ENCODE measurements around the gene ITPK1. TPM values are rescaled to one million over a fixed set of nuclear protein-coding genes. Genes with fewer than 3 reads are reported as not detected.

ITPK1 gene
- total and polyA plus RNA-seq, 2 experiments from 2014 or later: 35.9 to 101 TPM

DNA sequence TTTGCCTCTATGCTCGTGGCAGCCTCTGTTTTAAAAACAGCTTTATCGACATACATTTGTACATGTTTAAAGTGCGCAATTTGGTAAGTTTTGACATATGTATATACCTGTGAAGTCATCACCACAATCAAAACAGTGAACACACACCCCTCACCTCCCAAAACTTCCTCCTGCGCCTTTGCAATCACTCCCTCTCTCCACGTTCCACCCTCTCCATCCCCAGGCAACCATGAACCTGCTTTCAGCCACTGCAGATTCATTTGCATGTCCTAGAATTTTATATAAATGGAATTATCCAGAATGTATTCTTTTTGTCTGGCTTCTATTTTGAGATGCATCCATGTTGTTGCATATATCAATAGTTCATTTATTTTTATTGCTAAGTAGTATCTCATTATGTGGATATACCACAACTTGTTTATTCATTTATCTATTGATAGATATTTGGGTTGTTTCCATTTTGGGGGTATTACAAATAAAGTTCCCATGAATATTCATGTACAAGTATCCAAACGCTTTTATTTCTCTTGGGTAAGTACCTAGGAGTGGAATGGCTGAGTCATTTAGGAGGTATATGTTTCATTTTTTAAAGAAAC lies 208.3 kb downstream of the ITPK1 start (continued):
- TF ChIP-seq, protein P1, sequence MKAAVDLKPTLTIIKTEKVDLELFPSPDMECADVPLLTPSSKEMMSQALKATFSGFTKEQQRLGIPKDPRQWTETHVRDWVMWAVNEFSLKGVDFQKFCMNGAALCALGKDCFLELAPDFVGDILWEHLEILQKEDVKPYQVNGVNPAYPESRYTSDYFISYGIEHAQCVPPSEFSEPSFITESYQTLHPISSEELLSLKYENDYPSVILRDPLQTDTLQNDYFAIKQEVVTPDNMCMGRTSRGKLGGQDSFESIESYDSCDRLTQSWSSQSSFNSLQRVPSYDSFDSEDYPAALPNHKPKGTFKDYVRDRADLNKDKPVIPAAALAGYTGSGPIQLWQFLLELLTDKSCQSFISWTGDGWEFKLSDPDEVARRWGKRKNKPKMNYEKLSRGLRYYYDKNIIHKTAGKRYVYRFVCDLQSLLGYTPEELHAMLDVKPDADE (IDR thresholded peaks at IDR 0.05): no peak
- TF ChIP-seq, protein P2, sequence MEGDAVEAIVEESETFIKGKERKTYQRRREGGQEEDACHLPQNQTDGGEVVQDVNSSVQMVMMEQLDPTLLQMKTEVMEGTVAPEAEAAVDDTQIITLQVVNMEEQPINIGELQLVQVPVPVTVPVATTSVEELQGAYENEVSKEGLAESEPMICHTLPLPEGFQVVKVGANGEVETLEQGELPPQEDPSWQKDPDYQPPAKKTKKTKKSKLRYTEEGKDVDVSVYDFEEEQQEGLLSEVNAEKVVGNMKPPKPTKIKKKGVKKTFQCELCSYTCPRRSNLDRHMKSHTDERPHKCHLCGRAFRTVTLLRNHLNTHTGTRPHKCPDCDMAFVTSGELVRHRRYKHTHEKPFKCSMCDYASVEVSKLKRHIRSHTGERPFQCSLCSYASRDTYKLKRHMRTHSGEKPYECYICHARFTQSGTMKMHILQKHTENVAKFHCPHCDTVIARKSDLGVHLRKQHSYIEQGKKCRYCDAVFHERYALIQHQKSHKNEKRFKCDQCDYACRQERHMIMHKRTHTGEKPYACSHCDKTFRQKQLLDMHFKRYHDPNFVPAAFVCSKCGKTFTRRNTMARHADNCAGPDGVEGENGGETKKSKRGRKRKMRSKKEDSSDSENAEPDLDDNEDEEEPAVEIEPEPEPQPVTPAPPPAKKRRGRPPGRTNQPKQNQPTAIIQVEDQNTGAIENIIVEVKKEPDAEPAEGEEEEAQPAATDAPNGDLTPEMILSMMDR (conservative IDR thresholded peaks at IDR 0.05; ENCODE audit: low read depth in 2 of 2): no peak
- TF ChIP-seq CREB1 (CRISPR knock-in tag; IDR thresholded peaks at IDR 0.05; ENCODE audit: low read depth) (no peak), EZH2phosphoT487 (IDR thresholded peaks at IDR 0.05; ENCODE audit: unreplicated experiment) (no peak), NANOG (IDR thresholded peaks at IDR 0.05; ENCODE audit: borderline replicate concordance) (no peak), ZNF114 (CRISPR knock-in tag; IDR thresholded peaks at IDR 0.05) (no peak)

DNA sequence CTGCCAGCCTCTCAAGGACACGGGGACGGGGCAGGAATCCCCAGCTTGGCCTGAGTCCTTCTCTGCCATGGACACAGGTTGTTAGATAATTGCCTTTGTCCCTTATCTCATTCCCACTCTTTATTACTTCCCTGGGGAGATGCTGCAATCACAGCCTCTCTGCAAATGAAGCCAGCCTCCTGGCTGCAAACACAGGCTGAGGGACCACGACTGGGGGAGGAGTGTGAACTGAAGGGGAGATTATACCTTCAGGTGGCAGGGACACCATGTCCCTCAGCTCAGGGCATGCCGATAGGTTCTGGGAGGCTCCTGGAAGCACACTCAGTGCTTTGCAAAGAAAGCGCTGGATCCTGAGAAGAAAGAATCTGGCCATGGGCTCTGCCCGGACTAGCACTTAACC lies 208.9 kb downstream of the ITPK1 start:
- Histone ChIP-seq H3K4me3 (no peak overlapping the region), H3K27me3 (ENCODE audit: insufficient read depth) (peaks cover 3% of the 10 kb centered on the region; the same call in 1 of the 2 replicates), H2AFZ (no peak overlapping the region), H3K9me2 (ENCODE audit: insufficient read depth) (no peaks in the 10 kb centered on the region), H4K20me1 (replicated peaks; ENCODE audit: insufficient read depth) (no peaks in the 10 kb centered on the region), H3K27ac (ENCODE audit: low read depth) (no peak overlapping the region), H3K4me1 (ENCODE audit: insufficient read depth) (no peaks in the 10 kb centered on the region; the same call in 1 of the 2 replicates), H3K4me2 (no peak overlapping the region), H3F3A (replicated peaks; ENCODE audit: low read depth) (no peaks in the 10 kb centered on the region), H3K36me3 (ENCODE audit: insufficient read depth) (no peaks in the 10 kb centered on the region), H3K79me2 (replicated peaks; ENCODE audit: insufficient read depth) (no peaks in the 10 kb centered on the region)
- Mint-ChIP-seq H3K4me1 (peaks cover 7% of the 10 kb centered on the region), H3K27me3 (ENCODE audit: insufficient read depth, low read depth, poor library complexity) (peaks cover 9% of the 10 kb centered on the region), H3K9me3 (peaks cover 7% of the 10 kb centered on the region; the same call in 2 of the 3 replicates), H3K27ac (no peak overlapping the region), H3K4me3 (no peak overlapping the region), H3K36me3 (ENCODE audit: low read depth) (no peaks in the 10 kb centered on the region; the same call in 2 of the 3 replicates)
- DNase-seq (ENCODE audit: low spot score) (no peak), ATAC-seq (no peak)
- no peak for TF ChIP-seq NANOG (IDR thresholded peaks at IDR 0.05; ENCODE audit: borderline replicate concordance)
- TF ChIP-seq, protein P1 (IDR thresholded peaks at IDR 0.05): no peak
- no peak for TF ChIP-seq JUNB (IDR thresholded peaks at IDR 0.05; ENCODE audit: unreplicated experiment)
- TF ChIP-seq EZH2 (IDR thresholded peaks at IDR 0.05; ENCODE audit: low read depth, unreplicated experiment): no peak
- TF ChIP-seq ZNF331 (CRISPR knock-in tag; IDR thresholded peaks at IDR 0.05; ENCODE audit: low read depth): no peak
- no peak for TF ChIP-seq POLR2AphosphoS5 (IDR thresholded peaks at IDR 0.05; ENCODE audit: low read depth)
- no peak for TF ChIP-seq ZNF114 (CRISPR knock-in tag; IDR thresholded peaks at IDR 0.05)
- TF ChIP-seq, protein P3, sequence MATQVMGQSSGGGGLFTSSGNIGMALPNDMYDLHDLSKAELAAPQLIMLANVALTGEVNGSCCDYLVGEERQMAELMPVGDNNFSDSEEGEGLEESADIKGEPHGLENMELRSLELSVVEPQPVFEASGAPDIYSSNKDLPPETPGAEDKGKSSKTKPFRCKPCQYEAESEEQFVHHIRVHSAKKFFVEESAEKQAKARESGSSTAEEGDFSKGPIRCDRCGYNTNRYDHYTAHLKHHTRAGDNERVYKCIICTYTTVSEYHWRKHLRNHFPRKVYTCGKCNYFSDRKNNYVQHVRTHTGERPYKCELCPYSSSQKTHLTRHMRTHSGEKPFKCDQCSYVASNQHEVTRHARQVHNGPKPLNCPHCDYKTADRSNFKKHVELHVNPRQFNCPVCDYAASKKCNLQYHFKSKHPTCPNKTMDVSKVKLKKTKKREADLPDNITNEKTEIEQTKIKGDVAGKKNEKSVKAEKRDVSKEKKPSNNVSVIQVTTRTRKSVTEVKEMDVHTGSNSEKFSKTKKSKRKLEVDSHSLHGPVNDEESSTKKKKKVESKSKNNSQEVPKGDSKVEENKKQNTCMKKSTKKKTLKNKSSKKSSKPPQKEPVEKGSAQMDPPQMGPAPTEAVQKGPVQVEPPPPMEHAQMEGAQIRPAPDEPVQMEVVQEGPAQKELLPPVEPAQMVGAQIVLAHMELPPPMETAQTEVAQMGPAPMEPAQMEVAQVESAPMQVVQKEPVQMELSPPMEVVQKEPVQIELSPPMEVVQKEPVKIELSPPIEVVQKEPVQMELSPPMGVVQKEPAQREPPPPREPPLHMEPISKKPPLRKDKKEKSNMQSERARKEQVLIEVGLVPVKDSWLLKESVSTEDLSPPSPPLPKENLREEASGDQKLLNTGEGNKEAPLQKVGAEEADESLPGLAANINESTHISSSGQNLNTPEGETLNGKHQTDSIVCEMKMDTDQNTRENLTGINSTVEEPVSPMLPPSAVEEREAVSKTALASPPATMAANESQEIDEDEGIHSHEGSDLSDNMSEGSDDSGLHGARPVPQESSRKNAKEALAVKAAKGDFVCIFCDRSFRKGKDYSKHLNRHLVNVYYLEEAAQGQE (IDR thresholded peaks at IDR 0.05; ENCODE audit: unreplicated experiment): no peak

All from GM23338 (cell line).